K562 (cell line): ENCODE measurements around the gene KRTAP3-2.

Source experiments
- CBX2 ChIP-seq: fragments of 200-600 bp; sonication (generic); IDR thresholded peaks from one replicate; pipeline ENCODE4 v1.6.1; 2012; ENCODE audit warnings: mild to moderate bottlenecking, low read length, inconsistent platforms; ENCODE audit not compliant: insufficient read depth, poor library complexity, severe bottlenecking
- CTCF ChIP-seq, 3 experiments: IDR thresholded peaks in 2 of 3; conservative IDR thresholded peaks in 1 of 3; 2 replicates each; pipeline ENCODE4 v1.5.1; 2011 to 2012; ENCODE audit warnings: low read length in 3 of 3, mild to moderate bottlenecking in 3 of 3, control low read depth in 2 of 3, improper control_type of control experiment in 1 of 3, inconsistent platforms in 1 of 3, low read depth in 1 of 3, mixed read lengths in 1 of 3, moderate library complexity in 1 of 3; ENCODE audit not compliant: insufficient read depth in 2 of 3
- EP300 ChIP-seq: IDR thresholded peaks from 2 replicates; pipeline ENCODE4 v1.6.1; 2012; ENCODE audit warnings: low read length, improper control_type of control experiment
- EZH2 ChIP-seq: IDR thresholded peaks from 2 replicates; pipeline ENCODE4 v1.6.1; 2012; ENCODE audit warnings: low read depth, mild to moderate bottlenecking, inconsistent platforms, low read length, borderline replicate concordance
- JUNB ChIP-seq: fragments of 450-650 bp; formaldehyde crosslinking; conservative IDR thresholded peaks from 2 replicates; pipeline ENCODE4 v1.4.0; 2020; ENCODE audit warnings: mild to moderate bottlenecking
- JUND ChIP-seq, 2 experiments: IDR thresholded peaks; 2 replicates in 1 of 2; 3 replicates in 1 of 2; pipeline ENCODE4 v1.6.1; 2011; ENCODE audit warnings: borderline replicate concordance in 2 of 2, low read depth in 2 of 2, low read length in 2 of 2, improper control_type of control experiment in 1 of 2, missing biosample characterization in 1 of 2, missing genetic modification characterization in 1 of 2, missing genetic modification reagents in 1 of 2
- MAX ChIP-seq: sonication (generic); formaldehyde crosslinking; IDR thresholded peaks from 2 replicates; pipeline ENCODE4 v1.9.0; 2022; ENCODE audit warnings: mild to moderate bottlenecking, missing genetic modification reagents
- NFIX ChIP-seq: fragments of 250-450 bp; sonication (Bioruptor Pico); IDR thresholded peaks from 2 replicates; pipeline ENCODE4 v1.4.0; 2020; ENCODE audit warnings: low read depth, mild to moderate bottlenecking, moderate library complexity
- POLR2A ChIP-seq: fragments of 450-650 bp; conservative IDR thresholded peaks from 2 replicates; pipeline ENCODE4 v1.6.1; 2016
- RBM15 ChIP-seq: fragments of 200-400 bp; formaldehyde crosslinking; IDR thresholded peaks from 2 replicates; pipeline ENCODE4 v1.6.1; 2018; ENCODE audit warnings: mild to moderate bottlenecking, low read length, moderate library complexity; ENCODE audit not compliant: insufficient read depth
- SMC3 ChIP-seq: conservative IDR thresholded peaks from 2 replicates; pipeline ENCODE4 v1.6.1; 2011; ENCODE audit warnings: low read depth, low read length, improper control_type of control experiment; ENCODE audit not compliant: insufficient read depth
- YY1 ChIP-seq, 3 experiments: IDR thresholded peaks; 2 replicates each; pipeline ENCODE4 v1.6.1; 2011; ENCODE audit warnings: low read length in 2 of 3, mild to moderate bottlenecking in 2 of 3, moderate library complexity in 2 of 3, borderline replicate concordance in 1 of 3, control low read depth in 1 of 3, low read depth in 1 of 3; ENCODE audit not compliant: insufficient read depth in 3 of 3, insufficient replicate concordance in 2 of 3, control insufficient read depth in 1 of 3, insufficient read length in 1 of 3; ENCODE audit errors: extremely low read depth in 1 of 3

GRCh38 chr17:40993084-40993483 lies 6.6 kb downstream of the KRTAP3-2 start:
- no peak for TF ChIP-seq JUND (IDR thresholded peaks at IDR 0.05; ENCODE audit: borderline replicate concordance, low read depth, low read length)
- TF ChIP-seq JUND (tag; IDR thresholded peaks at IDR 0.05; ENCODE audit: borderline replicate concordance, low read depth, low read length): no peak
- TF ChIP-seq CTCF (IDR thresholded peaks at IDR 0.05 in 2 of 3, conservative IDR thresholded peaks at IDR 0.05 in 1 of 3; ENCODE audit: insufficient read depth in 2 of 3, low read depth in 1 of 3, low read length in 3 of 3): no peak
- no peak for TF ChIP-seq YY1 (IDR thresholded peaks at IDR 0.05; ENCODE audit: borderline replicate concordance in 1 of 3, control insufficient read depth in 1 of 3, extremely low read depth in 1 of 3, insufficient read depth in 3 of 3, insufficient read length in 1 of 3, insufficient replicate concordance in 2 of 3, low read depth in 1 of 3, low read length in 2 of 3)
- TF ChIP-seq POLR2A: no peak
- no peak for TF ChIP-seq NFIX (CRISPR knock-in tag)
- TF ChIP-seq JUNB (CRISPR knock-in tag): no peak
- no peak for TF ChIP-seq EZH2
- TF ChIP-seq EP300: no peak
- TF ChIP-seq MAX: no peak
- TF ChIP-seq CBX2: no peak
- no peak for TF ChIP-seq RBM15
- no peak for TF ChIP-seq SMC3
